ENCODE measurements around the gene DYNAP. TPM values are rescaled to one million over a fixed set of nuclear protein-coding genes. Genes with fewer than 3 reads are reported as not detected.

The DYNAP gene
- total RNA-seq, 1 donor, result not detected

GRCh38 chr18:54607213-54608027, 16.4 kb downstream of the DYNAP start:
- DNase-seq (ENCODE audit: low read depth), result peak; percentile 4
- peak overlapping the region; percentile 4 for H3K4me3 ChIP-seq (ENCODE audit: low read depth, low read length)
- TF ChIP-seq CTCF (IDR thresholded peaks at IDR 0.05; ENCODE audit: insufficient read depth, low read depth, low read length), result no peak

DNA sequence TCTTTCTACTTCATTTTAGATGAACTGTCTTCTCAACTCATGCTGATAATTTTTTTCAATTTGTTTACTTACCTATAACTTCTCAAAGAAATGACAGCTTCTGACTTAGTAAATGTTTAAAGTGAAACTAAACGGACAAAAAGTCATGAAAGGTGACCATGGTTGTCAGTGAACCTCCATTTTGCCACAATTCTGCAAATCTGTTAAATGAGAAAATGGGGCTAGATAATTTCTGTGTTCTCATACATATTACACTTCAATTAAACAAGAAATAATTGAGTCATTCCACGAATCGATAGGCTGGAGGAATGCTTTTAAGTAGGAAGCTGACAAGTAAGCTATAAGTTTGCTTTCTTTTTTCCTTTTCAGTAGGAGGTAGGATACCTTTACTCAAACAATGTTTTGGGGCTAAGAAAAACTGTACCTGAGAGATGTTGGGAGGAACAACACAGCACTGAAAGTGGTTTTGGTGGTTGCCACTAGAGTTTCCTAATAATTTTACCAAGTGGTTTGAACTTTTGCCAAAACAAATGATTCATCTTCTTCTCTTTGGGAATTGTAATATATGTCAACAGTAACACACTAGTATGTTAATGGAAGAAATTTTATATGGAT, 17.1 kb downstream of the DYNAP start:
- peak overlapping the region; percentile 4 for H3K4me3 ChIP-seq (ENCODE audit: low read depth, low read length)
- TF ChIP-seq CTCF (IDR thresholded peaks at IDR 0.05; ENCODE audit: insufficient read depth, low read depth, low read length), result no peak
- peak; percentile 6 for DNase-seq (ENCODE audit: low read depth)

DNA sequence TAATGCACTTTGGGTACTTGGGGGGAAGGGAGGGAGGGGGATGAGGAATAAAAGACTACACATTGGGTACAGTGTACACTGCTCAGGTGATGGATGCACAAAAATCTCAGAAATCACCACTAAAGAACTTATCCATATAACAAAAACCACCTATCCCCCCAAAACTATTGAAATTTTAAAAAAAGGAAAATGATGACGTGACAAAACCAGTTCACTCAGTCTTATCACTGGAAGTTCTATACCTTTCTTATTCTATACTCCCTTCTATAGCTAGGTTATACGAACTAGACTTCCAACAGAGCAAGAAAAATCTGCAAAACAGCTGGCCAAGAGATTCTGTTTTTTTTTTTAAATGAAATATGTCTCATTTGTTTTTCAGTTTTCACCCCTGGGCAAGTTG, 20.8 kb downstream of the DYNAP start:
- no peak for DNase-seq (ENCODE audit: low read depth)
- no peak for TF ChIP-seq CTCF (IDR thresholded peaks at IDR 0.05; ENCODE audit: insufficient read depth, low read depth, low read length)
- no peak overlapping the region for H3K4me3 ChIP-seq (ENCODE audit: low read depth, low read length)

- no peak for TF ChIP-seq CTCF (IDR thresholded peaks at IDR 0.05; ENCODE audit: insufficient read depth, low read depth, low read length)
- H3K4me3 ChIP-seq (ENCODE audit: low read depth, low read length), result no peak overlapping the region
- DNase-seq (ENCODE audit: low read depth), result no peak
Measured at GRCh38 chr18:54612237-54612636, 21.2 kb downstream of the DYNAP start.

GRCh38 chr18:54613174-54613573, 22.1 kb downstream of the DYNAP start:
- no peak for DNase-seq (ENCODE audit: low read depth)
- TF ChIP-seq CTCF (IDR thresholded peaks at IDR 0.05; ENCODE audit: insufficient read depth, low read depth, low read length), result no peak

GRCh38 chr18:54616220-54616848, 25.3 kb downstream of the DYNAP start:
- no peak for TF ChIP-seq CTCF (IDR thresholded peaks at IDR 0.05; ENCODE audit: insufficient read depth, low read depth, low read length)
- DNase-seq (ENCODE audit: low read depth), result peak; percentile 4
- H3K4me3 ChIP-seq (ENCODE audit: low read depth, low read length), result no peak overlapping the region

More at GRCh38 chr18:54613174-54613573, 22.1 kb downstream of the DYNAP start:
- H3K4me3 ChIP-seq (ENCODE audit: low read depth, low read length), result no peak overlapping the region
